ENCODE results near the gene THOC6. TPM values are rescaled to one million over a fixed set of nuclear protein-coding genes. Genes with fewer than 3 reads are reported as not detected.

The THOC6 gene
- total RNA-seq, 1 experiment from 2014 or later = 76.5 TPM

- TF ChIP-seq, protein P1, sequence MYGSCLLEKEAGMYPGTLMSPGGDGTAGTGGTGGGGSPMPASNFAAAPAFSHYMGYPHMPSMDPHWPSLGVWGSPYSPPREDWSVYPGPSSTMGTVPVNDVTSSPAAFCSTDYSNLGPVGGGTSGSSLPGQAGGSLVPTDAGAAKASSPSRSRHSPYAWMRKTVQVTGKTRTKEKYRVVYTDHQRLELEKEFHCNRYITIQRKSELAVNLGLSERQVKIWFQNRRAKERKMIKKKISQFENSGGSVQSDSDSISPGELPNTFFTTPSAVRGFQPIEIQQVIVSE (CRISPR knock-in tag; IDR thresholded peaks at IDR 0.05; ENCODE audit: borderline replicate concordance) = no peak
- TF ChIP-seq PREB (CRISPR knock-in tag; IDR thresholded peaks at IDR 0.05; ENCODE audit: borderline replicate concordance) (no peak), TP53 (CRISPR knock-in tag; IDR thresholded peaks at IDR 0.05) (no peak), NFE2L1 (CRISPR knock-in tag; IDR thresholded peaks at IDR 0.05) (no peak), JAZF1 (CRISPR knock-in tag; IDR thresholded peaks at IDR 0.05) (no peak), ZNF532 (CRISPR knock-in tag; IDR thresholded peaks at IDR 0.05; ENCODE audit: borderline replicate concordance) (no peak), ZNF416 (CRISPR knock-in tag; IDR thresholded peaks at IDR 0.05) (no peak)
Observed at GRCh38 chr16:3044708-3045107, 20.9 kb downstream of the THOC6 start (continued).

DNA sequence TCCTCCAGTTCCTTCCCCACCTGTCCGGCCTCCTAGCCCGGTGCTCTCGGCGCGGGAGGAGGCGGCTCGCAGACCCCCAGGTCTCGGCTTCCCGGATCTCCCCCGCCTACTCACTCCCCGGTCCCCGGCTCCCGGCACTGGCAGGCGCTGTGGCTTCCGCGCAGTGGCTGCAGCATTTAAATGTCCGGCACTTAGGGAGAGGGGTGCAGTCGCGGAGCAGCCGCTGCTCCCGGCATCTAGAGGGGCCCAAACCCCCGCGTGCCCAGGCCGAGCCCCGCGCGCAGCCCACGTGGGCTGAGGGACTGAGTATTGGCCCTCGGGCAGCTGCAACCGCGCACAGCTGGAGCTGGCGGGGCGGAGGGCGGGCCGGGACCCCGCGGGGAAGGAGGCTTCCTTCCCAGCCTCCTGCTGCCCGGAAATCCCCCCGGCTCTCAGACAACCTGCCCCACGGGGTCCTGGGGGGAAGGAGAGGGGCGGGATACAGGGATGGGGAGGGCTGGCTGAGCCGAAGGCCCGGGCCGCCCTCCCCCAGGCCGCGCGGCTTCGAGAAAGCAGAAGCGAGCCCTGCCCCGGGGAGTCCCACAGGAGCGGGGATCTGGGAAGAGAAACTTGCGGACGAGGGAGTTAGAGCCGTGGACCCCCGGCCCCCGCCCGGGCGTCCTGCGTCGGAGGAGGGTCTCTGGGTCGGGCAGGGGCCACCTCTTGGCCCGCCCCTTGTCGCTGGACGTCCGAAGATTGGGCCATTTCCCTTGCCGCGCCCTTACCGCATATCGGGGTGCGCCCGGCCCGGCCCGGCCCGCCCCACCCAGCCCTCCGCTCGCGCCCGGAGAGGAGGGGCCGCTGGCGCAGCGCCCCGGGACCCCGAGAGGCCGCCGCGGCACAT is 22.2 kb downstream of the THOC6 start, which contains the start of gene MMP25:
TSS of gene MMP25 (plus strand) at position 804 of the 883 bp plus-strand sequence. CDS start 357 bp downstream, outside the sequence.
- Mint-ChIP-seq H3K36me3 (0 out of 2 replicates have a peak, but pooled peaks cover 3% of the 10 kb centered on the region), H3K27me3 (ENCODE audit: low read depth) (peaks cover 30% of the 10 kb centered on the region), H3K27ac (peak within 1 kb of the TSS; percentile 74), H3K9me3 (no peaks in the 10 kb centered on the region), H3K4me3 (peak within 1 kb of the TSS; percentile 89), H3K4me1 (peaks cover 13% of the 10 kb centered on the region)
- ChIA-PET POLR2A (interaction anchor here (1.0 to 2.5 kb wide), 3 partner anchors 13 to 53 kb away, joined by 4 to 8 read pairs (median 8); partner anchors contain the start of genes TNFRSF12A and ZSCAN10), CTCF (interaction anchor here (1.7 to 11.1 kb wide), 3 partner anchors 13 to 84 kb away, joined by 5 to 152 read pairs (median 16); no protein-coding TSS in a partner anchor)
- ATAC-seq (peak; percentile 44), DNase-seq (ENCODE audit: low spot score) (peak; percentile 65)
- TF ChIP-seq, protein P2, sequence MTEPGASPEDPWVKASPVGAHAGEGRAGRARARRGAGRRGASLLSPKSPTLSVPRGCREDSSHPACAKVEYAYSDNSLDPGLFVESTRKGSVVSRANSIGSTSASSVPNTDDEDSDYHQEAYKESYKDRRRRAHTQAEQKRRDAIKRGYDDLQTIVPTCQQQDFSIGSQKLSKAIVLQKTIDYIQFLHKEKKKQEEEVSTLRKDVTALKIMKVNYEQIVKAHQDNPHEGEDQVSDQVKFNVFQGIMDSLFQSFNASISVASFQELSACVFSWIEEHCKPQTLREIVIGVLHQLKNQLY (CRISPR knock-in tag; IDR thresholded peaks at IDR 0.05) = no peak
- TF ChIP-seq JAZF1 (CRISPR knock-in tag; IDR thresholded peaks at IDR 0.05) (no peak), ZNF317 (CRISPR knock-in tag; IDR thresholded peaks at IDR 0.05; ENCODE audit: borderline replicate concordance, low read depth) (no peak), CBFB (CRISPR knock-in tag; IDR thresholded peaks at IDR 0.05; ENCODE audit: low read depth) (no peak), ZNF232 (CRISPR knock-in tag; IDR thresholded peaks at IDR 0.05) (no peak), ZNF121 (CRISPR knock-in tag; IDR thresholded peaks at IDR 0.05) (no peak), ARID4B (CRISPR knock-in tag; IDR thresholded peaks at IDR 0.05; ENCODE audit: borderline replicate concordance) (peak; percentile 43; the same call in 1 of the 2 replicates), NR1H2 (CRISPR knock-in tag; IDR thresholded peaks at IDR 0.05) (no peak), AFF4 (CRISPR knock-in tag; IDR thresholded peaks at IDR 0.05; ENCODE audit: borderline replicate concordance) (0 out of 2 replicates have a peak, but pooled peaks have one; percentile 72), RORB (CRISPR knock-in tag; IDR thresholded peaks at IDR 0.05) (no peak), FOXP1 (CRISPR knock-in tag; IDR thresholded peaks at IDR 0.05; ENCODE audit: borderline replicate concordance) (peak; percentile 50)

Data from WTC11 (cell line).